KBM-7 (cell line): ENCODE data around the gene FAM3A.

ENCODE experiments used
- DNase-seq: peaks from one replicate; pipeline ENCODE4 v3.0.0-alpha.2; 2015
- in situ Hi-C: fragments of 300-500 bp; cut with MboI; formaldehyde crosslinking; loops from 2 replicates; pipeline ENCODE4 v1.14.3; 2020; ENCODE audit warnings: low sequenced_read_pairs, low pct_unique_long_range_greater_than_20kb, mixed read lengths

FAM3A gene

DNA sequence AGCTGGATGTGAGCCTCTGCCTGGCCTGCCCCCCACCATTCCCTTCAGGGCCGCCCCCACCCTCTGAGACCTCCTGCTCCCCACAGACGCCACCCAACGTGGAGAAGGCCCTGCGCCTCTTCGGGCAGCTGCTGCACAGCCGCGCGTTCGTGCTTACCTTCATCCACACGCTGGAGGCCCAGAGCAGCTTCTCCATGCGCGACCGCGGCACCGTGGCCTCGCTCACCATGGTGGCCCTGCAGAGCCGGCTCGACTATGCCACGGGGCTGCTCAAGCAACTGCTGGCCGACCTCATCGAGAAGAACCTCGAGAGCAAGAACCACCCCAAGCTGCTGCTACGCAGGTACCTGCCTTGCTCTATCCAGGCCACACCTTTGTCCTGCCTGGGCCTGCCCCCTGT lies 47.8 kb downstream of the FAM3A start:
- in situ Hi-C loops: no loop called here
- DNase-seq: no peak

DNA sequence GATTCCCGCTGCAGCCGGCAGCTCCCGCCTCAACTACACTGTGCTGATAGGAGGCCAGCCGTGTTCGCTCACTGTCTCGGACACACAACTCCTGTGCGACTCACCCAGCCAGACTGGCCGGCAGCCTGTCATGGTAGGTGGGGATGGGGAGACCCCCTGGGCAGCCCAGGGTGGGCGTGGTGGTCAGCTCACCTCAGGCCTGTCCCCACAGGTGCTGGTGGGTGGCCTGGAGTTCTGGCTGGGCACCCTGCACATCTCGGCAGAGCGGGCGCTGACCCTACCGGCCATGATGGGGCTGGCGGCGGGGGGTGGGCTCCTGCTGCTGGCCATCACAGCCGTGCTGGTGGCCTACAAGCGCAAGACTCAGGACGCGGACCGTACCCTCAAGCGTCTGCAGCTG lies 48.5 kb downstream of the FAM3A start:
- no peak for DNase-seq
- in situ Hi-C loops: no loop called here

DNA sequence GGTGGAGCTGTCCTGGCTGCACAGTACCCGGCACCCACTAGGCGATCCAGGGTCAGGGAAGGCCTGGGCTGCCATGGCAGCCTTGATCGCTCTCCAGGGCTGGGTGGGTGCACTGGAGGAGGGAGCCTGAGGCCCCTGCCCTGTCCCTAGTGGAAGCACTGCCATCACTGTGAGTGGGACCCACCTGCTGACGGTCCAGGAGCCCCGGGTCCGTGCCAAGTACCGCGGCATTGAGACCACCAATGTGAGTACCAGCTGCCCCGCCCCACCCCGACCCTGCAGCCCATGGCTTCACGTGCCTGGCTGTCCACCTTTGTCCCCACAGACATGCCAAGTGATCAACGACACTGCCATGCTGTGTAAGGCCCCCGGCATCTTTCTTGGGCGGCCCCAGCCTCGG lies 49.1 kb downstream of the FAM3A start:
- in situ Hi-C loops: no loop called here
- DNase-seq: no peak

DNA sequence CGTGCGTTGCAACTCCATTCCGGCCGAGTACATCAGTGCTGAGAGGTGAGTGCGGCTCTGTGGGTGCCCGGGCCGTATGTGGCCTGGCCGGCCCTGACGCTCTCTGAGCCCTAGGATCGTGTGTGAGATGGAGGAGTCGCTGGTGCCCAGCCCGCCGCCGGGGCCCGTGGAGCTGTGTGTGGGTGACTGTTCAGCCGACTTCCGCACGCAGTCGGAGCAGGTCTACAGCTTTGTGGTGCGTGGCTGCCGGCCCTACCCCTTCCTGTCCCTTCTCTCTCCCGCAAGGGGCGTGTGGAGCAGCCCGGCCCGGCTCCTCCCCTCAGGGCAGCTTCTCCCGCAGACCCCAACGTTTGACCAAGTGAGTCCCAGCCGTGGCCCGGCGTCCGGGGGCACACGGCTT lies 50.0 kb downstream of the FAM3A start:
- DNase-seq: no peak
- in situ Hi-C loops: no loop called here

DNA sequence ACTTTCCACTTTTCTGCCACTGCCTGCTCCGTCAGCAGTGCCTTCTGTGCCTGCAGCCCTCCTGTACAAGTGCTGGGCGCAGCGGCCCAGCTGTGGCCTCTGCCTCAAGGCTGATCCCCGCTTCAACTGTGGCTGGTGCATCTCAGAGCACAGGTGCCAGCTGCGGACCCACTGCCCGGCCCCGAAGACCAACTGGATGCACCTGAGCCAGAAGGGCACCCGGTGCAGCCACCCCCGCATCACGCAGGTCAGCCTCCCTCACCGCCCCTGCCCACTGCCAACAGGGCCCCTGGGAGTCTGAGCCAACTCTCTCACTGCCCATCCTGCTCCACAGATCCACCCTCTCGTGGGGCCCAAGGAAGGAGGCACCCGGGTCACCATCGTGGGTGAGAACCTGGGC lies 50.4 kb downstream of the FAM3A start:
- DNase-seq: no peak
- in situ Hi-C loops: no loop called here

DNA sequence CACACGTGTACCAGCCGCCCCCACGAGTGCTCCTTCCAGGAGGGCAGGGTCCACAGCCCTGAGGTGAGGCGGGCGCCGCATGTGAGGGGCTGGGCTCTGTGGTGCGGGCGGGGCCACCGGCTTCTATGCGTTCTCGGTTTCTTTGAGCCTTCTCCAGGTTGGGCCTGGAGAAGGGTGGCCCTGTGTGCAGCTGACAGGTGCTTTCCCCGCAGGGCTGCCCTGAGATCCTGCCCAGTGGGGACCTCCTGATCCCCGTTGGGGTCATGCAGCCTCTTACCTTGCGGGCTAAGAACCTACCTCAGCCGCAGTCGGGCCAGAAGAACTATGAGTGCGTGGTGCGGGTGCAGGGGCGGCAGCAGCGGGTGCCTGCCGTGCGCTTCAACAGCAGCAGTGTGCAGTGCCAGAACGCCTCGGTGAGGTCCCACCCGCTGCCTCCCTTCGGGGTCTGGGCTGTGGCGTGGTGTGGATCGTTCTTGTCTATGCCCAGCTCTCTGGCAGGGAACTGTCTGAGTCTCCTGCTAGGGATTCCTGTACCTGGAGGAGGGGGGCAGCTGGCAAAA lies 51.1 kb downstream of the FAM3A start:
- in situ Hi-C loops: no loop called here
- no peak for DNase-seq

DNA sequence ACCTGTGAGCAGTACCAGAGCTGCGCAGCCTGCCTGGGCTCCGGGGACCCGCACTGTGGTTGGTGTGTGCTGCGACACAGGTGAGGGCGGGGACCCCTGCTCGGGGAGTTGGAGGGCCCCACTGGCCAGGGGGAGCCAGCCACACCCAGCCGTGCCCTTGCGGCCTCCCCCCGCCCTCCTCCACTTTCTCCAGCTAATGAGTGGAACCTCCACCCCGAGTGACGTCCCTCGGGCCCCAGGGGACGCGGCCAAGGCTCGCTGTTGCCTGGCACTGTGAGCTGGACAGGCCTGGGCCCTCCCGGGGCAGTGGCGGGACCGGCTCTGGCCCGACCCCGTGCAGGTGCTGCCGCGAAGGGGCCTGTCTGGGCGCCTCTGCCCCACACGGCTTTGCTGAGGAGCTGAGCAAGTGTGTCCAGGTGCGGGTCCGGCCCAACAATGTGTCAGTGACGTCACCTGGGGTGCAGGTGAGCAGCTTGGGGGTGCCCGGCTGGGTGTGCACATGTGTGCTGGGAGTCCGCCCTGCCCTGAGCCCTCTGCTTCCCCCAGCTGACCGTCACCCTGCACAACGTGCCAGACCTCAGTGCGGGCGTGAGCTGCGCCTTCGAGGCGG lies 52.3 kb downstream of the FAM3A start:
- in situ Hi-C loops: no loop called here
- DNase-seq: no peak

DNA sequence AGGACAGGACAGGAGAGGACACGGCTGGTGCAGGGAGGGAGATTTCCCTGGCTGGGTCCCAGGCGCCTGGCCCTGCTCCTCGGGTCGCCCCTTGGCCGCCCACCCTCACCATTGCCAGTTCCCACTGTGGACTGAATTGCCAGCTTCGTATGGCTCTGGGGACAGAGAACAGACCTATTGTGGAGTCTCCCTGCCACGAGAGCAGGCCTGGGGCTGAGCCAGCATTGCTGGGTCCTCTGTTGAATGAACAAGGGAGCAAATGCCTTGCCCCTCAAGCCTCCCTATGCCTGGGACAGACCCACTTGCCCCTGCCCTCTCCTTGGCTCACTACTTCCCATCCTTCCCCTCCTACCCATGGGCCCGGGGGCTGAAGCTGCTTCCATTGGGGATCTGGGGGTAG lies 53.6 kb downstream of the FAM3A start:
- in situ Hi-C loops: no loop called here
- no peak for DNase-seq

DNA sequence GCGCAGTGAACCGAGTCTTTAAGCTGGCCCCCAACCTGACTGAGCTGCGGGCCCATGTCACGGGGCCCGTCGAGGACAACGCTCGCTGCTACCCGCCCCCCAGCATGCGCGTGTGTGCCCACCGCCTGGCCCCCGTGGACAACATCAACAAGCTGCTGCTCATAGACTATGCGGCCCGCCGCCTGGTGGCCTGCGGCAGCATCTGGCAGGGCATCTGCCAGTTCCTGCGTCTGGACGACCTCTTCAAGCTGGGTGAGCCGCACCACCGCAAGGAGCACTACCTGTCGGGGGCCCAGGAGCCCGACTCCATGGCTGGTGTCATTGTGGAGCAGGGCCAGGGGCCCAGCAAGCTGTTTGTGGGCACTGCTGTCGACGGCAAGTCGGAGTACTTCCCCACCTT lies 55.7 kb downstream of the FAM3A start:
- in situ Hi-C loops: no loop called here
- DNase-seq: no peak

DNA sequence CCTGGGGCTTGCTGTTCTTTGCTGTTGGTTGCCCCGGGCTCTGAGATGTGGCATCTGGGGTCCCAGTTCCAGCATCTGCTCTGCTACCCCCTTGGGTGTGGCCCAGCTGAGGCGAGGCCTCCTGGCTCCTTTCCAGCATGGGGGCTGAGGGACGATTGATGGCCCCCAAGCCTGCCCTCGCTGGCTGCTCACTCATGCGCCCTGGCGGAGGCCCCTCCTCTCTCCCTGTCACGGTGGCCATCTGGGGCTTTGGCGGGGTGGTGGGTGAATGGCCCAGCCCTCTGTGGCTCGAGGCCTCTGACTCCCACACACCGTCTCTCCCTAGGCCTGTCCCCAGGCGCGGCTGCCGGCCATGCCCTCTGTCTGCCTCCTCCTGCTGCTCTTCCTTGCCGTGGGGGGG lies 56.2 kb downstream of the FAM3A start:
- in situ Hi-C loops: no loop called here
- DNase-seq: peak; percentile 49

DNA sequence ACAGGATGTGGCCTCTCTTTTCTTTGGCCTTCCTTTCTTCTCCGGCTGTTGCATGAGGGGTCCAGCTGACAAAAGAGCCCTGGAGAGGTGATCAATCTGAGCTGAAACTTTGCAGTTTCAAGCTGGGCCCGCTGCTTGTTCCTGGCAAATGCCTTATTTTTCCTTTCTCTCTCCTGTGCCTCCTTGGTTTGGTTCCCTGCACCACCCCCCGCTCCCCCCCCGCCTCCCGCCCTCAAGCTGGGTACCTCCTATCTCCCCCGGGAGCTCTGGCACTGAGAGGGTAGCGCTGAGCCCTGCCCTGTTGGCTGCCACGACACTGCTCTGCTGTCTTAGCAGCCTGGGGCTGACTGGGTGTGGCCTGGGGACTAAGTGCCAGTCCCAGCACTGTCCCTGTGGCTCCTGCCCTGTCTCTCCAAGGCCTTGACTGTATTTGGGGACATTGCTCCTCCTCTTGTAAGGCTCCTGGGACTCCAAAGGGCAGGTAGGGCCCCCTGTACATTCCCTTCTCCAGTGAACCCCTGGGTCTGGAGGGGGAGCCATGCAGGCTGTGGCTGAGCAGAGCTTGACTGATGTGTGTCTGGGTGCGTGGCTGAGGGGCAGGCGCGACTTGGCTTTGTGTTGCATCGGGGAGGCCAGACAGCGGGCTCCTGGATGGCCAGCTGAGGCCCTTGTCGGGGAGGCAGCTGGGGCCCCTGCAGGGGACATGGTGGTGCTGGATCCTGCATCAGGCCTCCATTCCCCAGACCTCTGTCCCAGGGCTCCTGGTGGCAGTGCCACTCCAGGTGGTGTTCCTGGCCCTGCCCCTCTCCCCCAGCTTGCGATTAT lies 56.9 kb downstream of the FAM3A start:
- DNase-seq: no peak
- in situ Hi-C loops: no loop called here

DNA sequence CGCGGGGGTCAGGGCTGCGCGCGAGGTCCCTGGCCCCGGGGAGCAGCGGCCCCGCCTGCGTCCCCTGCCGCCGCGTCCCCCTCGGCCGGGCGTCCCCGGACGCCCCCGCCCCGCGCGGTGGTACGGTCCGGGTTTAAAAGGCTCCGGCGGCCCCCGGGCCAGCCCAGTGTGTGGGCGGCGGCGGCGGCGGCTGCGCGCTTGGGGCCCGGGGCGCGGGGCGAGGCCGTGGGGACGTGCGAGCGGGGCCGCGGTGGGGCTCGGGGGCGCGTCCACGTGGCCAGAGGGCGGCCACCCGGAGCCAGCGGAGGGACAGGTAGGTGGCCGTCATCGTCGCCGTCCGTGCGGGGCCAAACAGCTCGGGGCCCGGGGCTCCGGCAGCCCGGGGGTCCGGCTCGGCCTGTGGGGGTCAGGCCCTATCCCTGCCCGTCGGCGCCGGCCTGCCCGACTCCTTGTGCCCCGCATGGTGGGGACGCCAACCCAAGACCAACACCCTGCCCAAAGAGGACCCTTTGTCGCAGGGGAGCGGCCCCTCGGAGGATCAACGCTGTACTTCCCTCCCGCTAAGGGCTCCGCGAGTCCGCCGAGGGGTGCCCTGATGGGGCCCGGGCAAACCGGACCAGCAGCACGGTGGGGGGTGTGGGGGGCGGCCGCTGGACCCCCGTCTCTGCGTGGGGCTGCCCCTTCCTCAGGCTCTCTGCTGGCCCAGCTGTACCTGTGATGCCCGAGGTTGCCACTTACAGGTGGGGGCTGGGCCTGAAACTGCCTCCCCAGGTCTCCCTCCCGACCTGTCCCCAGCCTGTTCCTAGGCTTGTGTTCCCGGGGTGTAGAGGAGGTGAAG lies 57.7 kb downstream of the FAM3A start, which contains the start of gene PLXNA3:
Gene PLXNA3 (plus strand): TSS at position 166 of the 838 bp plus-strand sequence. CDS start 1,903 bp downstream, outside the sequence.
- in situ Hi-C loops: no loop called here
- DNase-seq: no peak

DNA sequence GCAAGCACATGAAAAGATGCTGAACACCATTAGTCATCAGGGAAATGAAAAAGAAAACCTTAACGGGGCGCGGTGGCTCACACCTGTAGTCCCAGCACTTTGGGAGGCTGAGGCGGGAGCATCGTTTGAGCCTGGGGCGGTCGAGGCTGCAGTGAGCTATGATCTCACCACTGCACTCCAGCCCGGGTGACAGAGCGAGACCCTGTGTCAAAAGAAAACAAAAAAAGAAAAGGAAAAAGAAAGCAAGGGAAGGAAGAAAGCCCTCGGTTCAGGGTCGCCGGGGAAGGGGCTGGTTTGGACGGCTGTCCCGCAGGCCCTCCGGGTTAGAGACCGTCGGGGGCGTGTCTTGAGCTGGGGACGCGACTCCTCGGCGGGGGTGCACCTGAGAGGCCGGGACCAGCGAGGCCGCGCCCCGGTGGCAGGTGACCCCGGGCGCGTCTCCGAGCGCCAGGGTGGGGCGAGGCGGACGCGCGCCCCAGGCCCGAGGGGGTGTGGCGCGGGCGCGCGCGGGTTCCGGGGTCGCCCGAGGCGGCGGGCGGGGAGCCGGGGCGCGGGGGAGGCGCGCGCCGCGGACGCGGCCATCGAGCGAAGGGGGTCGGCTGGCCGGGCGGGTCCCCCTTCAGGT lies 58.4 kb downstream of the FAM3A start:
- DNase-seq: peak; percentile 47
- in situ Hi-C loops: no loop called here
